HL-60 (cell line): ENCODE data around the gene BLZF1.

Source experiments
- GABPA ChIP-seq: IDR thresholded peaks from 2 replicates; pipeline ENCODE4 v1.6.1; 2012; ENCODE audit warnings: low read depth
- TF ChIP-seq, protein P1 (sequence below): IDR thresholded peaks from one replicate; pipeline ENCODE4 v1.5.1; 2011; ENCODE audit warnings: low read length, control low read depth, inconsistent platforms; ENCODE audit not compliant: insufficient read depth

DNA sequence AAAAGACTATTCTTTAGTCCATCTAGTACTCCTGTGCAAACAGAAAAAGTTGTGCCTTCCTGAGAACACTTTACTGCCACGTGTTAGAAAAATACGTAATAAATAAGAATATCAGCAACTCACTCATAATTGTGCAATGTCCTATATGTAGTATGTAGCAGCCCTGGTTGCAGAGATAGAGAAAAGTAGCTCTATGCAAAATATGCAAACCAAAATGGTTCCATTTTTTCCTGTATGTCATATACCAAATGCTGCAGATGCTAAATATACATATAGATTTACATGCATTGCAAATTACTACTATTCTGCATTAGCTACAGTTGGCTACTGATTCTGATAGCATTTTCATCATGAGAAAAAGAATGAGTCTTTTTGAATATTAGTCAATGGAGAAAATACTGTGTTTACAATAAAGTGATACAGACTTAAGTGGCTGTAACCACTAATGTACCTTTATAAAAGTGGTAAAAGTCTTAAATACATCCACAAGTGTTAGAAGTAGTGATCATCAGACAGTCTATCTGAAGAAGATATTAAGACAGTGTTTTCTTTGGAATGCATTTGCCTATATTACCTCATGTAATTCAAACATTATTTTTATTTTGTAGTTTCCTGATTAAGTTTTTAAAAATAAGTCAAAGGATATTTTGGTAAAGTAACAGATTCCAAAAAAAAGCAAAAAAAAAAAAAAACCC, 20.2 kb upstream of the BLZF1 start:
- TF ChIP-seq, protein P1, sequence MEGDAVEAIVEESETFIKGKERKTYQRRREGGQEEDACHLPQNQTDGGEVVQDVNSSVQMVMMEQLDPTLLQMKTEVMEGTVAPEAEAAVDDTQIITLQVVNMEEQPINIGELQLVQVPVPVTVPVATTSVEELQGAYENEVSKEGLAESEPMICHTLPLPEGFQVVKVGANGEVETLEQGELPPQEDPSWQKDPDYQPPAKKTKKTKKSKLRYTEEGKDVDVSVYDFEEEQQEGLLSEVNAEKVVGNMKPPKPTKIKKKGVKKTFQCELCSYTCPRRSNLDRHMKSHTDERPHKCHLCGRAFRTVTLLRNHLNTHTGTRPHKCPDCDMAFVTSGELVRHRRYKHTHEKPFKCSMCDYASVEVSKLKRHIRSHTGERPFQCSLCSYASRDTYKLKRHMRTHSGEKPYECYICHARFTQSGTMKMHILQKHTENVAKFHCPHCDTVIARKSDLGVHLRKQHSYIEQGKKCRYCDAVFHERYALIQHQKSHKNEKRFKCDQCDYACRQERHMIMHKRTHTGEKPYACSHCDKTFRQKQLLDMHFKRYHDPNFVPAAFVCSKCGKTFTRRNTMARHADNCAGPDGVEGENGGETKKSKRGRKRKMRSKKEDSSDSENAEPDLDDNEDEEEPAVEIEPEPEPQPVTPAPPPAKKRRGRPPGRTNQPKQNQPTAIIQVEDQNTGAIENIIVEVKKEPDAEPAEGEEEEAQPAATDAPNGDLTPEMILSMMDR = no peak
- no peak for TF ChIP-seq GABPA
